Mesothelial cell of epicardium (in vitro differentiated cells): ENCODE results near the gene ATP6V0B. TPM values are rescaled to one million over a fixed set of nuclear protein-coding genes. Genes with fewer than 3 reads are reported as not detected.
A peak's percentile ranks its signal among the peaks of the same experiment; 100 is the strongest.

Experiments used
- DNase-seq, 2 experiments: peaks; one replicate each; pipeline ENCODE4 v3.0.0; 2021; ENCODE audit warnings: low spot score in 2 of 2; ENCODE audit not compliant: unreplicated experiment in 2 of 2
- H3K27ac Mint-ChIP-seq: 2 replicates; pipeline ENCODE4 v1.8.0; 2021; ENCODE audit warnings: mixed read lengths
- H3K27me3 Mint-ChIP-seq: 2 replicates; pipeline ENCODE4 v1.8.0; 2021; ENCODE audit warnings: low read depth, mixed read lengths
- H3K36me3 Mint-ChIP-seq: 2 replicates; pipeline ENCODE4 v1.8.0; 2021; ENCODE audit warnings: mixed read lengths
- H3K4me1 Mint-ChIP-seq: 2 replicates; pipeline ENCODE4 v1.8.0; 2021; ENCODE audit warnings: mixed read lengths
- H3K4me3 Mint-ChIP-seq: 2 replicates; pipeline ENCODE4 v1.8.0; 2021; ENCODE audit warnings: mild to moderate bottlenecking, moderate library complexity, mixed read lengths
- H3K9me3 Mint-ChIP-seq: 2 replicates; pipeline ENCODE4 v1.8.0; 2021; ENCODE audit warnings: mixed read lengths
- CTCF ChIP-seq: fragments of 200-600 bp; sonication (generic); IDR thresholded peaks from one replicate; pipeline ENCODE4 v1.5.0; 2021; ENCODE audit warnings: antibody characterized with exemption; ENCODE audit not compliant: unreplicated experiment
- total RNA-seq: library from RNA; stranded (reverse); gene quantifications from 3 replicates; pipeline ENCODE4 v1.2.1, GENCODE V29; 2021

ATP6V0B gene
- total RNA-seq, 1 donor from 2014 or later: 72.8 TPM

GRCh38 chr1:43949678-43950077 is 25.1 kb upstream of the ATP6V0B start:
- DNase-seq: no peak
- no peaks in the 10 kb centered on the region for H3K27me3 Mint-ChIP-seq
- no peaks in the 10 kb centered on the region for H3K9me3 Mint-ChIP-seq
- H3K27ac Mint-ChIP-seq: no peak overlapping the region
- H3K4me3 Mint-ChIP-seq: no peak overlapping the region
- TF ChIP-seq CTCF: no peak
- H3K36me3 Mint-ChIP-seq: peaks cover 5% of the 10 kb centered on the region
- peaks cover 33% of the 10 kb centered on the region for H3K4me1 Mint-ChIP-seq

GRCh38 chr1:43951021-43951985 is 23.5 kb upstream of the ATP6V0B start:
- DNase-seq: no peak
- H3K36me3 Mint-ChIP-seq: peaks cover 5% of the 10 kb centered on the region
- peaks cover 25% of the 10 kb centered on the region for H3K4me1 Mint-ChIP-seq
- H3K4me3 Mint-ChIP-seq: no peak overlapping the region
- no peak for TF ChIP-seq CTCF
- H3K27ac Mint-ChIP-seq: no peak overlapping the region
- H3K27me3 Mint-ChIP-seq: no peaks in the 10 kb centered on the region
- no peaks in the 10 kb centered on the region for H3K9me3 Mint-ChIP-seq

- peak overlapping the region; percentile 79 for H3K27ac Mint-ChIP-seq
- no peak for TF ChIP-seq CTCF
These were observed 21.9 kb upstream of the ATP6V0B start for GRCh38 chr1:43952731-43953346.

GRCh38 chr1:43953361-43953760 is 21.4 kb upstream of the ATP6V0B start:
- no peaks in the 10 kb centered on the region for H3K27me3 Mint-ChIP-seq
- H3K4me3 Mint-ChIP-seq: no peak overlapping the region
- peak overlapping the region; percentile 79 for H3K27ac Mint-ChIP-seq
- peaks cover 12% of the 10 kb centered on the region for H3K4me1 Mint-ChIP-seq
- DNase-seq: no peak
- H3K9me3 Mint-ChIP-seq: no peaks in the 10 kb centered on the region
- H3K36me3 Mint-ChIP-seq: peaks cover 8% of the 10 kb centered on the region
- TF ChIP-seq CTCF: no peak

More at GRCh38 chr1:43952731-43953346, 21.9 kb upstream of the ATP6V0B start:
- no peaks in the 10 kb centered on the region for H3K9me3 Mint-ChIP-seq
- no peaks in the 10 kb centered on the region for H3K27me3 Mint-ChIP-seq
- peaks cover 8% of the 10 kb centered on the region for H3K36me3 Mint-ChIP-seq
- H3K4me3 Mint-ChIP-seq: no peak overlapping the region
- peaks cover 18% of the 10 kb centered on the region for H3K4me1 Mint-ChIP-seq
- peak in 1 of 2 experiments; percentile 50 for DNase-seq

GRCh38 chr1:43954036-43954435 is 20.7 kb upstream of the ATP6V0B start:
- Mint-ChIP-seq H3K27me3 (no peaks in the 10 kb centered on the region), H3K9me3 (no peaks in the 10 kb centered on the region), H3K4me1 (peaks cover 9% of the 10 kb centered on the region), H3K27ac (no peak overlapping the region), H3K4me3 (no peak overlapping the region), H3K36me3 (peaks cover 8% of the 10 kb centered on the region)
- no peak for DNase-seq
- no peak for TF ChIP-seq CTCF
